Right atrium auricular region (tissue), 2 donors: ENCODE measurements around the gene GSE1. TPM values are rescaled to one million over a fixed set of nuclear protein-coding genes. Genes with fewer than 3 reads are reported as not detected.

ENCODE experiments used
- DNase-seq: peaks from one replicate; pipeline ENCODE4 v3.0.0-alpha.2; 2019; ENCODE audit warnings: low spot score
- H3K27ac ChIP-seq, 2 donors: fragments of 200-600 bp; sonication (generic); 1 replicate in 1 of 2; 2 replicates in 1 of 2; pipeline ENCODE4 v1.5.1; 2016 to 2019
- H3K27me3 ChIP-seq, 2 donors: fragments of 200-600 bp; sonication (generic); one replicate each; pipeline versions ENCODE4 v1.5.1 to v1.6.0; 2017 to 2019
- H3K36me3 ChIP-seq: fragments of 200-600 bp; sonication (generic); one replicate; pipeline ENCODE4 v1.5.1; 2016
- H3K4me1 ChIP-seq, 2 donors: fragments of 200-600 bp; sonication (generic); one replicate each; pipeline versions ENCODE4 v1.5.1 to v1.6.0; 2017 to 2019
- H3K4me3 ChIP-seq, 2 donors: fragments of 200-600 bp; sonication (generic); 1 replicate in 1 of 2; 2 replicates in 1 of 2; pipeline ENCODE4 v1.5.1; 2017 to 2019; ENCODE audit warnings: mild to moderate bottlenecking in 1 of 2, moderate library complexity in 1 of 2
- H3K9me3 ChIP-seq, 2 donors: fragments of 200-600 bp; sonication (generic); one replicate each; pipeline ENCODE4 v1.5.1; 2019
- total RNA-seq, 2 donors: library from RNA; depleted of rRNA; stranded (reverse); fragments of >200 nt; gene quantifications; one replicate each; pipeline ENCODE4 v1.1.0, GENCODE V29; 2016
- TF ChIP-seq, protein P1 (sequence below), 2 donors: fragments of 200-600 bp; sonication (generic); IDR thresholded peaks; one replicate each; pipeline ENCODE4 v1.5.1; 2019; ENCODE audit warnings: antibody characterized with exemption in 2 of 2

The GSE1 gene
- total RNA-seq, 2 donors from 2014 or later: 37.1 to 55.7 TPM

GRCh38 chr16:85677383-85677967, 64.4 kb downstream of the GSE1 start:
- H3K9me3 ChIP-seq: no peaks in the 10 kb centered on the region
- H3K27me3 ChIP-seq: no peaks in the 10 kb centered on the region
- H3K27ac ChIP-seq: no peak overlapping the region
- H3K4me1 ChIP-seq: peaks cover 0 to 18% of the 10 kb centered on the region in 2 donors
- TF ChIP-seq, protein P1, sequence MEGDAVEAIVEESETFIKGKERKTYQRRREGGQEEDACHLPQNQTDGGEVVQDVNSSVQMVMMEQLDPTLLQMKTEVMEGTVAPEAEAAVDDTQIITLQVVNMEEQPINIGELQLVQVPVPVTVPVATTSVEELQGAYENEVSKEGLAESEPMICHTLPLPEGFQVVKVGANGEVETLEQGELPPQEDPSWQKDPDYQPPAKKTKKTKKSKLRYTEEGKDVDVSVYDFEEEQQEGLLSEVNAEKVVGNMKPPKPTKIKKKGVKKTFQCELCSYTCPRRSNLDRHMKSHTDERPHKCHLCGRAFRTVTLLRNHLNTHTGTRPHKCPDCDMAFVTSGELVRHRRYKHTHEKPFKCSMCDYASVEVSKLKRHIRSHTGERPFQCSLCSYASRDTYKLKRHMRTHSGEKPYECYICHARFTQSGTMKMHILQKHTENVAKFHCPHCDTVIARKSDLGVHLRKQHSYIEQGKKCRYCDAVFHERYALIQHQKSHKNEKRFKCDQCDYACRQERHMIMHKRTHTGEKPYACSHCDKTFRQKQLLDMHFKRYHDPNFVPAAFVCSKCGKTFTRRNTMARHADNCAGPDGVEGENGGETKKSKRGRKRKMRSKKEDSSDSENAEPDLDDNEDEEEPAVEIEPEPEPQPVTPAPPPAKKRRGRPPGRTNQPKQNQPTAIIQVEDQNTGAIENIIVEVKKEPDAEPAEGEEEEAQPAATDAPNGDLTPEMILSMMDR (IDR thresholded peaks at IDR 0.05): no peak
- peaks cover 6% of the 10 kb centered on the region for H3K36me3 ChIP-seq
- H3K4me3 ChIP-seq: no peak overlapping the region
- no peak for DNase-seq

- Histone ChIP-seq H3K36me3 (peaks cover under 1% of the 10 kb centered on the region), H3K27me3 (no peaks in the 10 kb centered on the region)
- TF ChIP-seq, protein P1 (IDR thresholded peaks at IDR 0.05): no peak
Measured at GRCh38 chr16:85678016-85678415, 64.9 kb downstream of the GSE1 start.

DNA sequence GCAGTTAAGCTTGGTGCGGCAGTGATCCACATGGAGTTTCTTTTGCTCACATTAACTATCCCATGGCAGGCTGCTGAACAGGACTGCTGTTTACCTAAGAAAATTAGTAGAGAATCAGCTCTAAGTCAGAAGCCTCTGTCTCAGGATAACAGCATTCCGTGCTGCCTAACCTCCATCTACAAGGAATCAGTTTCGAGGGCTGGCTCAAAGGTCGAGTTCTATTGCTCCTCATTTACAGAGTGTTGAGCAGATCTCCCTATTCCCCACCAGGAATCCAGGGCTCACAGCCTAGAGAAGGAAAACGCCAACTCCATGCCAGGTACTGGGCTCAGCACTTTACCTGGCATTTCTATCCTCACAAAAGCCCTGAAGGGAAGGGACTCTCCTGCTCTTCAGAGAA, 65.7 kb downstream of the GSE1 start:
- Histone ChIP-seq H3K36me3 (no peaks in the 10 kb centered on the region), H3K4me3 (no peak overlapping the region), H3K27me3 (no peaks in the 10 kb centered on the region), H3K9me3 (no peaks in the 10 kb centered on the region), H3K4me1 (peaks cover 0 to 13% of the 10 kb centered on the region in 2 donors), H3K27ac (no peak overlapping the region)
- no peak for DNase-seq
- TF ChIP-seq, protein P1 (IDR thresholded peaks at IDR 0.05): no peak

More at GRCh38 chr16:85678016-85678415, 64.9 kb downstream of the GSE1 start:
- Histone ChIP-seq H3K9me3 (no peaks in the 10 kb centered on the region), H3K27ac (no peak overlapping the region), H3K4me1 (peaks cover 0 to 18% of the 10 kb centered on the region in 2 donors), H3K4me3 (no peak overlapping the region)
- no peak for DNase-seq

DNA sequence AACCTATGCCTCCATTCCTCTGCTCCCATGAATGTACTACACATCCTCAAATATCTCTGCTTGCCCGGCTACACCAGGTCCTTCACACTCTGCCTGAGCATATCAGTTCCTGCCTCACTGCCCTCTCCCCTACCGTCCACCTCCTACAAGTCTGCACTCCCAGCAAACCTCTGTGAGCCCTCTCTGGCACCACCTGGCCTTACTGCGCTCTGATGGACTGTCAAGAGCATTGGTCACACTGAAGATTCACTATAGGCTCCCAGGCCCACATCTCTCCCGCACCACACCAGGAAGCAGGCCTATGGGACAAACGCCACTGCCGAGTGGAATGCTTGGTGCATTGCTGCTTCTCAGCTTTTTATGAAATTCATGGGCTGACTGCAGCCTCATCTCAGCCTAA, 66.7 kb downstream of the GSE1 start:
- no peak for DNase-seq
- no peaks in the 10 kb centered on the region for H3K9me3 ChIP-seq
- TF ChIP-seq, protein P1 (IDR thresholded peaks at IDR 0.05): no peak

GRCh38 chr16:85680352-85680944, 67.3 kb downstream of the GSE1 start:
- H3K4me3 ChIP-seq: no peak overlapping the region
- H3K27me3 ChIP-seq: no peaks in the 10 kb centered on the region
- DNase-seq: no peak
- TF ChIP-seq, protein P1 (IDR thresholded peaks at IDR 0.05): no peak
- no peaks in the 10 kb centered on the region for H3K9me3 ChIP-seq
- H3K27ac ChIP-seq: no peak overlapping the region
- H3K4me1 ChIP-seq: no peaks in the 10 kb centered on the region
- no peaks in the 10 kb centered on the region for H3K36me3 ChIP-seq

More for the DNA sequence above, 66.7 kb downstream of the GSE1 start:
- Histone ChIP-seq H3K4me3 (no peak overlapping the region), H3K4me1 (peaks cover 0 to 2% of the 10 kb centered on the region in 2 donors), H3K27me3 (no peaks in the 10 kb centered on the region), H3K27ac (no peak overlapping the region), H3K36me3 (no peaks in the 10 kb centered on the region)
